Measurements from ENCODE around the gene CLHC1. TPM values are rescaled to one million over a fixed set of nuclear protein-coding genes. Genes with fewer than 3 reads are reported as not detected.

The CLHC1 gene
- total and polyA plus RNA-seq, 4 donors, result 0.45 to 4.9 (median 2.6) TPM

DNA sequence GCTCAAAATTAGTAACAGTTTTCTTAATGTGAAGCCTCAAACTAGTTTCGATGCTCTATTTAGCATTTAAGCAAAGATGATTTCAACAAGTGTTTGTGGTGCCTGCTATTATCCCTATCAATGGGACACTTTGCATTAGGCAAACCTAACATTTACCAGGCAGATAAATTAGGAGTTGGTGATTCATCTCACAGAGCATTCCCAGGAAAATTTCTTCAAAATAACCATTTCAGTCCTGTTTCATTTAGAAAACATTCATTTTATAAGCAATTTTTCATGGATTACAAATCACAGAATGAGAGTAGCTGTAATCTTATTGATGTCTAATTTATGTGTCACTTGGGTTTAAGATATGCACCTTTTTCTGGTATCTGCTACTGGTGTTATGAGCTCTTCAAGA, 62.7 kb downstream of the CLHC1 start:
- Histone ChIP-seq H3K4me3 (ENCODE audit: low read depth in 1 of 3, low read length in 3 of 3) (no peak overlapping the region), H3K9ac (ENCODE audit: low read depth in 1 of 2, low read length in 2 of 2) (no peak overlapping the region), H3K27me3 (ENCODE audit: control insufficient read depth in 4 of 4, insufficient read depth in 4 of 4, low read length in 3 of 4) (no peaks in the 10 kb centered on the region), H3K9me3 (ENCODE audit: control insufficient read depth in 4 of 4, low read length in 3 of 4) (no peaks in the 10 kb centered on the region), H3K4me1 (ENCODE audit: control insufficient read depth in 4 of 4, insufficient read depth in 4 of 4, low read length in 3 of 4) (no peaks in the 10 kb centered on the region), H3K27ac (ENCODE audit: low read depth in 1 of 2, low read length in 2 of 2) (no peak overlapping the region), H3K36me3 (ENCODE audit: control insufficient read depth in 4 of 4, insufficient read depth in 3 of 4, low read depth in 1 of 4, low read length in 3 of 4) (no peaks in the 10 kb centered on the region)
- no peak for DNase-seq (ENCODE audit: low spot score)
- WGBS, result 91% methylated on average over 1 of the region's 1 CpG
- TF ChIP-seq SP1 (IDR thresholded peaks at IDR 0.05) (no peak), MAX (IDR thresholded peaks at IDR 0.05) (no peak), RXRA (IDR thresholded peaks at IDR 0.05) (no peak), ATF3 (IDR thresholded peaks at IDR 0.05) (no peak), HNF4A (conservative IDR thresholded peaks at IDR 0.05) (no peak), YY1 (IDR thresholded peaks at IDR 0.05) (no peak), HNF4G (IDR thresholded peaks at IDR 0.05) (no peak), GABPA (IDR thresholded peaks at IDR 0.05 in 1 of 2, conservative IDR thresholded peaks at IDR 0.05 in 1 of 2) (no peak), FOXA2 (IDR thresholded peaks at IDR 0.05) (no peak), NR2F2 (IDR thresholded peaks at IDR 0.05) (no peak), EGR1 (IDR thresholded peaks at IDR 0.05; ENCODE audit: low read depth in 2 of 2) (no peak), JUND (IDR thresholded peaks at IDR 0.05) (no peak), TAF1 (conservative IDR thresholded peaks at IDR 0.05) (no peak), REST (IDR thresholded peaks at IDR 0.05) (no peak), FOXA1 (IDR thresholded peaks at IDR 0.05) (no peak), RAD21 (IDR thresholded peaks at IDR 0.05) (no peak)
- TF ChIP-seq, protein P1, sequence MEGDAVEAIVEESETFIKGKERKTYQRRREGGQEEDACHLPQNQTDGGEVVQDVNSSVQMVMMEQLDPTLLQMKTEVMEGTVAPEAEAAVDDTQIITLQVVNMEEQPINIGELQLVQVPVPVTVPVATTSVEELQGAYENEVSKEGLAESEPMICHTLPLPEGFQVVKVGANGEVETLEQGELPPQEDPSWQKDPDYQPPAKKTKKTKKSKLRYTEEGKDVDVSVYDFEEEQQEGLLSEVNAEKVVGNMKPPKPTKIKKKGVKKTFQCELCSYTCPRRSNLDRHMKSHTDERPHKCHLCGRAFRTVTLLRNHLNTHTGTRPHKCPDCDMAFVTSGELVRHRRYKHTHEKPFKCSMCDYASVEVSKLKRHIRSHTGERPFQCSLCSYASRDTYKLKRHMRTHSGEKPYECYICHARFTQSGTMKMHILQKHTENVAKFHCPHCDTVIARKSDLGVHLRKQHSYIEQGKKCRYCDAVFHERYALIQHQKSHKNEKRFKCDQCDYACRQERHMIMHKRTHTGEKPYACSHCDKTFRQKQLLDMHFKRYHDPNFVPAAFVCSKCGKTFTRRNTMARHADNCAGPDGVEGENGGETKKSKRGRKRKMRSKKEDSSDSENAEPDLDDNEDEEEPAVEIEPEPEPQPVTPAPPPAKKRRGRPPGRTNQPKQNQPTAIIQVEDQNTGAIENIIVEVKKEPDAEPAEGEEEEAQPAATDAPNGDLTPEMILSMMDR (IDR thresholded peaks at IDR 0.05; ENCODE audit: low read depth, low read length, missing input control), result no peak
- TF ChIP-seq, protein P2, sequence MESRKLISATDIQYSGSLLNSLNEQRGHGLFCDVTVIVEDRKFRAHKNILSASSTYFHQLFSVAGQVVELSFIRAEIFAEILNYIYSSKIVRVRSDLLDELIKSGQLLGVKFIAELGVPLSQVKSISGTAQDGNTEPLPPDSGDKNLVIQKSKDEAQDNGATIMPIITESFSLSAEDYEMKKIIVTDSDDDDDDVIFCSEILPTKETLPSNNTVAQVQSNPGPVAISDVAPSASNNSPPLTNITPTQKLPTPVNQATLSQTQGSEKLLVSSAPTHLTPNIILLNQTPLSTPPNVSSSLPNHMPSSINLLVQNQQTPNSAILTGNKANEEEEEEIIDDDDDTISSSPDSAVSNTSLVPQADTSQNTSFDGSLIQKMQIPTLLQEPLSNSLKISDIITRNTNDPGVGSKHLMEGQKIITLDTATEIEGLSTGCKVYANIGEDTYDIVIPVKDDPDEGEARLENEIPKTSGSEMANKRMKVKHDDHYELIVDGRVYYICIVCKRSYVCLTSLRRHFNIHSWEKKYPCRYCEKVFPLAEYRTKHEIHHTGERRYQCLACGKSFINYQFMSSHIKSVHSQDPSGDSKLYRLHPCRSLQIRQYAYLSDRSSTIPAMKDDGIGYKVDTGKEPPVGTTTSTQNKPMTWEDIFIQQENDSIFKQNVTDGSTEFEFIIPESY (IDR thresholded peaks at IDR 0.05), result no peak
